Hair follicle dermal papilla cell (primary cell): ENCODE results near the gene OR10J5. TPM values are rescaled to one million over a fixed set of nuclear protein-coding genes. Genes with fewer than 3 reads are reported as not detected.

Source experiments
- total RNA-seq: library from RNA; depleted of rRNA; stranded (reverse); fragments of >200 nt; gene quantifications from 2 replicates; pipeline ENCODE4 v1.2.3, GENCODE V29; 2012

Gene OR10J5, protein sequence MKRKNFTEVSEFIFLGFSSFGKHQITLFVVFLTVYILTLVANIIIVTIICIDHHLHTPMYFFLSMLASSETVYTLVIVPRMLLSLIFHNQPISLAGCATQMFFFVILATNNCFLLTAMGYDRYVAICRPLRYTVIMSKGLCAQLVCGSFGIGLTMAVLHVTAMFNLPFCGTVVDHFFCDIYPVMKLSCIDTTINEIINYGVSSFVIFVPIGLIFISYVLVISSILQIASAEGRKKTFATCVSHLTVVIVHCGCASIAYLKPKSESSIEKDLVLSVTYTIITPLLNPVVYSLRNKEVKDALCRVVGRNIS
- not detected in 2 replicates for total RNA-seq

DNA sequence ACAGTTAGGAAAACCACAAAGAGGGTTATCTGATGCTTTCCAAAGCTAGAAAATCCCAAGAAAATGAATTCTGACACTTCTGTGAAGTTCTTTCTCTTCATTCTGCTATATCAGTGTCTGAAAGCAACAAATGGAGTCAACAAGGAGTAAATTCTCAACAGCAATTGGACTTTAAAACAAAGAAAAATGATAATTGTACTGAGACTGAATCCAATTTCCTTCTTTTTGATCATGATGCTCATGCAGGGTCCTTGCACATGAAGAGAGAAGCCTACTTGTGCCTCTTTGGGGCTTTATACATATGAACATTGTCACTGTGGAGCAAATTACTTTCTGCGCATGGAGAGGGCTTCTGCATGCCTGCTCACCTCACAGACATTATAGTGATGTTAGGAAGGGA is at the start of gene OR10J5:
TSS of gene OR10J5 (minus strand) at position 101 of the 400 bp plus-strand sequence. CDS start at position 101, 0 bp downstream.

Other genes with a start within 250 kb of the OR10J5 start
- gene FCER1A, start 233.7 kb downstream of the OR10J5 start, total RNA-seq, result not detected in 2 replicates
- gene OR10J4, start 103.8 kb downstream of the OR10J5 start, total RNA-seq, result not detected in 2 replicates
- not detected in 2 replicates for gene OR10J1, start 96.3 kb downstream of the OR10J5 start, total RNA-seq
- gene APCS, start 51.8 kb upstream of the OR10J5 start, total RNA-seq, result not detected in 2 replicates
- gene CRP, start 178.6 kb upstream of the OR10J5 start, total RNA-seq, result not detected in 2 replicates
- gene DUSP23, start 245.0 kb upstream of the OR10J5 start, total RNA-seq, result 7.6 and 15.9 TPM in 2 replicates